ENCODE results near the gene CPSF2.
A peak's percentile ranks its signal among the peaks of the same experiment; 100 is the strongest.

Gene CPSF2

GRCh38 chr14:92121670-92122350 lies at the start of gene CPSF2, which contains the start of gene NDUFB1:
Gene CPSF2, plus strand, starts transcription at chr14:92121969. Its CDS starts 9,016 bp downstream, at chr14:92130985.
Gene NDUFB1, minus strand, starts transcription at chr14:92121706. Its CDS starts 4,069 bp downstream, at chr14:92117637.
- DNase-seq, result peak; percentile 95

DNA sequence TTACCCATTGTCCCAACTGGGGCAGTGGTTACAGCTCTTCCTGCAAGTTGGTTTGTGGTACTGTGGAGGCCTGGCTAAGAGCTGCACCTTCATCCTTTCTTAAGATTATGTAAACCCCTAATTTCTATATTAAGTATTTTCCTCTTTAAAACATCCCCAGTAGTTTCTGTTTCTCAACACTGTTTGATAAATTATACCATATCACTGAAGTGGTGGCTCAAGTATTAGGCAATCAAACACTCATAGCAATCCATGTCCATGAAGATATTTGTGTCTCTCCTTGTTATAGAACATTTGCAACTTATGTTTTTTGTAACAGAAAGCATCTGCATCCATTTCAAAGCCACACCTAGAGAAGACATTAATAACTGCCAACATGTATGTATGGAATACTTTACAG lies 47.2 kb upstream of the CPSF2 start:
- no peak for DNase-seq

DNA sequence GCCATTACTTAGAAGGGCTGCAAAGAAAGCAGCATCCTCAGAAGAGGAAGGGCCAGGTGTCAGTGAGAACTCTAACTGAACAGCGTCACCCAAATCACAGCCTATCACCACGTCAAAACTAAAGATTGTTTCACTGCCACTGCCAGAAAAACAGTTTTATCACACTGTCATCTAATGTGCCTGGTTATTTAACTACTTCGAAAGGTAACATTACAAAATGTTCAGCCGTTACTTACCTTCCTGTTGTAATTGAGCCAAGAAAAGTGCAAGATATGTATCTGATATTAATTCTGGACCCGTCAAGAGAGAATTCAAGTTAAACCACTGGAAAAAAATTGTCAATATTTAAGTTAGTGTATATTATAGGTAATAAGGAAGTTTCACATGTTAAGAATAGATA lies 33.3 kb upstream of the CPSF2 start:
- no peak for DNase-seq

DNA sequence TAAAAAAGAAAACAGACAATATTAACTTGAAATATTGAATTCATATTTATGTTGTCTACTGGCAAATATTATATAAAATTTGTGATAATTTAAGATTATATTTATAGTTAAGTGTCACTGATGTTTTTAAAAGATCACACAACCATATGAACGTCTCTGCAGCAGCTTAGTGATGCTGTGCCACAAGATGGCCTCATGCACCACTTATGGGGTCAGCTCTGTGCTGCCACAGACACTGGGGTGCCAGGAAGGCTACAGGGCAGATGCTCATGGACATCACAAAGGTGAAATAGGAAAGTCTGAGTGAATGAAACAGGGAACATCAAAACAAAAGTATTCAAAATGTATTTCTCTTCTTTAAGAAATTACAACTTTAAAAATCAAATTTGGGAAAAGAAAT lies 28.4 kb upstream of the CPSF2 start:
- peak; percentile 10 for DNase-seq

DNA sequence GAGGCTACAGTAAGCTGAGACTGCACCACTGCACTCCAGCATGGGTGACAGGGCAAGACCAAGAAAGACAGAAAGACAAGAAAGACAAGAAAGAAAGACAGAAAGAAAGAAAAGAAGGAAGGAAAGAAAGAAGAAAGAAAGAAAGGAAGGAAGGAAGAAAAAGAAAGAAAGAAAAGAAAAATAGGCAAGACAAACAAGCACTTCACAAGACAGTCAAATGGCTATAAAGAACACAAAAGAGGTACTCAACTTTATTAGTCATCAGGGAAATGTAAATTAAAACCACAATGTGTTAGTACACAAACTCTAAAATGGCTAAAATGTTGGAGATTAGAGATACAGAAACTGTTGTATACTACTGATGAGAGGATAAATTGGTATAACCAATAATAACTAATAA lies 22.0 kb upstream of the CPSF2 start:
- DNase-seq, result no peak

DNA sequence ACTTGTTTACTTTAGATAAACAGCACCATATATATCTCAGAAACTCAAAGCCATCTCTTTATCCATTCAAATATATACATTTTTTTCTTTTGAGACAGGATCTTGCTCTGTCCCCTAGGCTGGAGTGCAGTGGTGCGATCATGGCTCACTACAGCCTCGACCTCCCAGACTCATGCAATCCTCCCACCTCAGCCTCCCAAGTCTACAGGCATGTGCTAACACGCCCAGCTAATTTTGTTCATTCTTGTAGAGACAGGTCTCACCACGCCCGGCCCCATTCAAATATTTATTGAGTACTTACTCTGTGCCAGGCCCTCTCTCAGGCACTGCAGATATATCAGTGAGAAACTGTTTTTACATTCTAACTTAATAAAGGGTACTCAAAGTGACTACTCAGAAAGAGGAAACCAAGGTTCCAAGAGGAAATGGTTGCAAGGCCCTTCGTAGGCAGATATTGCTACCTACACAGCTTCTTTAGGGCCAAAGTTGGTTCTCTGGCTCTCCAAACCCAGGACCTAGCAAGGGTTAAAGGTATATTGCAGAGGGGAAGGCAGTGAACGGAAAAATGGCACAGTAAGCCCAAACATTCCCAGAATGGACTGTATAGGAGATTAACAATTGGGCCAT lies 18.3 kb upstream of the CPSF2 start:
- no peak for DNase-seq

DNA sequence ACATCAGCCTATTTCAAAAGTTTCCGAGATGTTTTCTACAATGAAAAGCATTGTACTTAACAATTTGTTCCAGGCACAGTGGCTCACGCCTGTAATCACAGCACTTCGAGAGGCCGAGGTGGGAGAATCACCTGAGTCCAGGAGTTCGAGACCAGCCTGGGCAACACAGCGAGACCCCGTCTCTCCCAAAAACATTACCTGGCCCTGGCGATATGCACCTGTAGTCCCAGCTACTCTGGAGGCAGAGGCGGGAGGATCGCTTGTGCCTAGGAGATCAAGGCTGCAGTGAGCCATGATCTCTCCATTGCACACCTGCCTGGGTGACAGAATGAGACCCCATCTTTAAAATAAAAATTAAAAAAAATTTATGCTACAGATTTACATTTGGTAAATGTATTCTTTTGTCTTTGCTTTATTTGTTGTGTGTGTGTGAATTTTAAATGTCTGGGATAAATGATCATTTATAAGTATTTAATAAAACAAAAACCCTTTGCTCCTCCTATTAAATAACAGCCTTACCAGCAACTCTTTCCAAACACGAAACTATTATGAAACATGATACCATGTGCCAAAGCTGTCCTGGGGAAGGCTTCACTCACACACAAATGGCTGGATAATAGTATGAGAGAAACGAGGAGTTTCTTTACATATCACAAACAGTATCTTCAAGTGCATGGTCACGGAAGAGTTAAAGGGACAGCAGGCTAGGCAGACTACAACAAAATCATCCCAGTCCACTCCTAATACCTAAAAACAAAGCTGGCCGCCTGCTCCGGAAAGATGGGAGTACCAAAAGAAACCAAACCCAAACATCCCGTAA lies 16.5 kb upstream of the CPSF2 start:
- DNase-seq, result peak; percentile 14

GRCh38 chr14:92105893-92106142 lies 16.0 kb upstream of the CPSF2 start:
- peak; percentile 55 for DNase-seq

DNA sequence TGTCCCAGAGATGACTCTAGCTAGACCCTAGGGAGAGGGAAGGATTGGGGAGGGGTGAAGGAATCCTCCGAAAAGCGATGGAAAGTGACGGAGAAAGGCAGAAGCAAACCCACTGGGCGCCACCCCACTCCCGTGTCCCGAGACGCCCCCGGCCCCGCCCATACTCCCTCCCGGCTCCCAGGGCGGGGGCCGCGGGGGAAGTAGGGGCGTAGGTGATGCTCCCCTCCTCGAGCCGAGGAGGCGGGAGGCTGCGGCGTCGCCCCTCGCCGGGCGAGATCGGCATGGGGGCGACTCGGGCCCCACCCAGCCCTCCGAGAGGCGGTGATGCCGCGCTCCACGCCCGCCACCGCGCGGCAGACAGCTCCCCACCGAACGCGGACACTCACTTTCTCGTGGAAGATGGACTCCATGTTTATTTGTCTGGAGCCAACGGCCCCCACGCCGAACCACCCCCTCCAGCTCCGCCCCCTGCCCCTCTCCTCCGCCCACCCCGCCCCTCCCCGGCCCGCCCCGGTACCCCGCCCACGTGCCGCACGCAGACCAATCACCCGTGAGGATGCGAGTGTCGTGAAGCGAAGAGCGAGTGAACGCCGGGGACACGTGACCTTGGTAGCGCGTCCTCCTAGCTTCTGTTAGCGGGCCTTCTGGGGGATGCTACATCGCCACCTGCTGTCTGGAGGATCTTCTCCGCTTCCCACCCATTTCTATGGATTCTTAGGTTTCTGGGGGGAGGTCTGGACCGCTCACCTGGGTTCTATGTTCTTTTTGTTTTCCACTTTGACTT lies 15.4 kb upstream of the CPSF2 start, which contains the start of gene ATXN3:
Gene ATXN3 (minus strand): TSS at position 440 of the 784 bp plus-strand sequence. CDS start 30 bp downstream, at position 410.
- DNase-seq, result peak; percentile 97

- no peak for DNase-seq
Measured at GRCh38 chr14:92108345-92109254, 13.2 kb upstream of the CPSF2 start.

DNA sequence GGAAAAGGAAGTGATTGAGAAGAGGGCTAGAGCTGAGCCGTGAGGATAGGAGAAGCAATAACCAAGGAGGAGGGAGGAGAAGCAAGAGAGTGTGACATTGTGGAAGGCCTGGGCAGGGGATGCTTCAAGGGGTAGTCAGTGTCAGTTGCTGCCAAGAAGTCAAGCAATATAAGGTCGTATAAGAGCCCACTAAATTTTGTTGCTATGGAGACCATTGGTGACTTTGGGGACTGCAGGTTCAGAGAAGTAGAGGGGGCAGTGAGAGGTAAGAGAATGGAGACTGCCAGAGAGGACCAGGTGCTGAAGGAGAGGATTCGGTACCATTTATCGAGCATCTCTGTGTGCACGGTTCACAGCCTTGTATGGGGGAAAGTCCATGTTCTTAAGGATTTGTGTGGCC lies 12.3 kb upstream of the CPSF2 start:
- DNase-seq, result no peak

GRCh38 chr14:92121207-92121669 lies 531 bp upstream of the CPSF2 start:
- DNase-seq, result peak; percentile 67

DNA sequence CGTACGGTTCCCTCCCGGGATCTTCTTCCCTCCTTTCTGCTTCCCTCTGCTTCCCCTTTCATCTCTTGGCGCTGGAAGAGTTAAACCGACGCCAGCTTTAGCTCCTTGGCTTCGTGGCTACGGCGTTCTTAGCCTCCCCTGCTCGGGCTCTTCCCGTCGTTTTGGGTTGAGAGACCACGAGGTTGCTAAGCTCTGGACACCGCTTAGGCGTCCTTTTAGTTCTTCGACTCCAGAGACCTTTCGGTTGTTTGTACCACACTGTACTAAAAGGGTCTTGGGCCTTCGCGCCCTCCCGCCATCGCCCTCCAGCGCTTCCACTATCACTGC lies 545 bp downstream of the CPSF2 start:
- peak; percentile 47 for DNase-seq

DNA sequence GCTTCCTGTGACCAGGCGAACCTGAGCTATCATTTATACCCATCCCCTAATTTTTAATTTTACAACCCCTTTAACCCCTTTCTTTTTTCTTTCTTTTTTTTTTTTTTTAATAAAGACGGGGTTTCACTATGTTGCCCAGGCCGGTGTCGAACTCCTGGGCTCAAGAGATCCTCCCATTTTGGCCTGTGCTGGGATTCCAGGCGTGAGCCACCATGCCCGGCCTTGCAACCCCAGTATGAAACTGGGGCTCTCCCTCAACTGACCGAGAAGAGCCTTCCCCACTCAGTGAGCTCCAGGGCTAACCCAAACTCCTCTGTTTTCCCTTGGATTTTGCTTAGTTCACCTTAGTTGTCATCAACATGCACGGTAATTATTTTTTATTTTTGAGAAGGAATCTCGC lies 992 bp downstream of the CPSF2 start:
- no peak for DNase-seq

- DNase-seq, result no peak
Measured at GRCh38 chr14:92134456-92134855, 12.7 kb downstream of the CPSF2 start.

DNA sequence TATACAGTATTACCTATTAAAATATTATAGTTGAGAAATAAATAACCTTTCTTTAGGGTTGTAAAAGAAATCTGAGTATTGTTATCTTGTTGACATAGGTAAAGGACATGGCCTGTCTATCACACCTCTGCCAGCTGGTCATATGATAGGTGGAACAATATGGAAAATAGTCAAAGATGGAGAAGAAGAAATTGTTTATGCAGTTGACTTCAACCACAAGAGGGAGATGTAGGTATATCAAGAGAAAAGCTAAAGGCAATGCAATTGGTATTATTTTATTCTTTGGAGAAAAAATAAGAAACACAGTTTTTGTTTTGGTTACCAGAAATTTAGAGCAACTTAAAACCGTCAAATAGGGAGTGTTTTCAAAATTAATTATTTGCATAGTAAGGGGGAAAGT lies 13.5 kb downstream of the CPSF2 start:
- DNase-seq, result peak; percentile 14

- no peak for DNase-seq
Measured at GRCh38 chr14:92143309-92143708, 21.5 kb downstream of the CPSF2 start.

DNA sequence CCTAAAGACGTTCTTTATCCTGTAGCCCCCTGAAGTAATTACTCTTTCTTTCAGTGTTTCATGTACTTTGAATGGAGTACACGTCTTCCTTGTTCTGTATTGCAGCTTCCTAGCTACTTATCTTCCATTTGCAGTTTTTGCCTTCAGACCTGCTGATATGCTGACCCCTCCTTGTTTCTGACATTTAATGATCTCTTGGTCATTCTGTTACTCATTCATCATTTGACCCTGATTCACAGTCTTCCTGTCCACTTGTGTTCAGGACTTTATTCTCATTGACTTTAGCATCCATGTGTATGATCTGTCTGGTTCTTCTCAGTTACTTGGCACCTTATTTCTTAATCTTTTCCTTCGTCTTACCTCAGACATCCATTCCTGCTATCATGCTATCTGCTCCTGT lies 22.2 kb downstream of the CPSF2 start:
- no peak for DNase-seq

GRCh38 chr14:92144708-92145107 lies 22.9 kb downstream of the CPSF2 start:
- no peak for DNase-seq

GRCh38 chr14:92153581-92153980 lies 31.8 kb downstream of the CPSF2 start:
- no peak for DNase-seq

DNA sequence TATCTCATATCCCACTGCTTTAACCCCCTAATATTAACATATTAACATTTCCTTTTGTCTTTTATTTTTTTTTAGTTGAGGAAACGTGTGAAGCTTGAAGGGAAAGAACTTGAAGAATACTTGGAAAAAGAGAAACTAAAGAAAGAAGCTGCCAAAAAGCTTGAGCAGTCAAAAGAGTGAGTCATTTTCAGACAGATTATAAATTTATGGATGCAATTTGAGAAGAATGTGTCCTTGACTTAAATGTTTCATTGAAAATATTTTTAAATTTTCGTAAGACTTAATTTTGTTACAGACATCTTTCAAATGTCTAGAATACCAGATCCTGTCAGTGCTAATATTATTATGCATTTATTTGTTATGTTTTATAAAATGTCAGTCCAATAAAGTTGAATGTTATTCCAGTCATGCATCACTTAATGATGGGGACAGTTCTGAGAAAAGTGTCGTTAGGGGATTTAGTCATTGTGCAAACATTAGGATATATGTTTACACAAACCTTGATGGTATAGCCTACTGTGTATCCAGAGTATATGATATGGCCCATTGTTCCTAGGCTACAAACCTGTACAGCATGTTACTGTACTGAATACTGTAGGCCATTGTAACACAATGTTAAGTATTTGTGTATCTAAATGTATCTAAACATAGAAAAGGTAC lies 32.6 kb downstream of the CPSF2 start:
- DNase-seq, result no peak

- no peak for DNase-seq
Measured at GRCh38 chr14:92160619-92161018, 38.9 kb downstream of the CPSF2 start.
